RPMI7951 (cell line): ENCODE results near the gene IL10RB. TPM values are rescaled to one million over a fixed set of nuclear protein-coding genes. Genes with fewer than 3 reads are reported as not detected.
A peak's percentile ranks its signal among the peaks of the same experiment; 100 is the strongest.

Experiments used
- DNase-seq: peaks from one replicate; pipeline ENCODE4 v3.0.0-alpha.2; 2012; ENCODE audit warnings: low read depth
- total RNA-seq: library from RNA; depleted of rRNA; stranded (reverse); fragments of >200 nt; shearing (Covaris generic); gene quantifications from 2 replicates; pipeline ENCODE4 v1.2.3, GENCODE V29; 2014

The IL10RB gene
- total RNA-seq, 1 experiment from 2014 or later = 60.6 TPM

- no peak for DNase-seq
These were observed 595 bp downstream of the IL10RB start for GRCh38 chr21:33266789-33267135.

GRCh38 chr21:33267250-33267649, 1.1 kb downstream of the IL10RB start:
- no peak for DNase-seq

GRCh38 chr21:33268393-33268736, 2.2 kb downstream of the IL10RB start:
- no peak for DNase-seq

- DNase-seq = no peak
These were observed 2.7 kb downstream of the IL10RB start for GRCh38 chr21:33268737-33269441.

GRCh38 chr21:33270986-33271385, 4.8 kb downstream of the IL10RB start:
- no peak for DNase-seq

GRCh38 chr21:33273044-33273443, 6.9 kb downstream of the IL10RB start:
- DNase-seq = no peak

- DNase-seq = peak; percentile 29
These were observed 12.6 kb downstream of the IL10RB start for GRCh38 chr21:33278721-33279120.

GRCh38 chr21:33279330-33279820, 13.2 kb downstream of the IL10RB start:
- DNase-seq = no peak

GRCh38 chr21:33281096-33281652, 15.0 kb downstream of the IL10RB start:
- no peak for DNase-seq

GRCh38 chr21:33283203-33283602, 17.0 kb downstream of the IL10RB start:
- DNase-seq = no peak

- no peak for DNase-seq
These were observed 19.9 kb downstream of the IL10RB start for GRCh38 chr21:33286076-33286475.

- peak; percentile 85 for DNase-seq
These were observed 20.7 kb downstream of the IL10RB start for GRCh38 chr21:33286600-33287456.

- peak; percentile 86 for DNase-seq
These were observed 23.1 kb downstream of the IL10RB start for GRCh38 chr21:33289199-33289819.

GRCh38 chr21:33290441-33290840, 24.3 kb downstream of the IL10RB start:
- DNase-seq = no peak

- no peak for DNase-seq
These were observed 25.5 kb downstream of the IL10RB start for GRCh38 chr21:33291686-33292085.

GRCh38 chr21:33292724-33293123, 26.6 kb downstream of the IL10RB start:
- DNase-seq = no peak

- no peak for DNase-seq
These were observed 27.0 kb downstream of the IL10RB start for GRCh38 chr21:33293136-33293535.

- DNase-seq = no peak
These were observed 27.6 kb downstream of the IL10RB start for GRCh38 chr21:33293811-33294216.

GRCh38 chr21:33296156-33296555, 30.0 kb downstream of the IL10RB start:
- no peak for DNase-seq

- peak; percentile 26 for DNase-seq
These were observed 33.1 kb downstream of the IL10RB start for GRCh38 chr21:33299181-33299752.

GRCh38 chr21:33300701-33301631, 34.8 kb downstream of the IL10RB start:
- DNase-seq = peak; percentile 23
